H1 (cell line): ENCODE data around the gene IP6K1. TPM values are rescaled to one million over a fixed set of nuclear protein-coding genes. Genes with fewer than 3 reads are reported as not detected.

Experiments
- BACH1 ChIP-seq: IDR thresholded peaks from 2 replicates; pipeline ENCODE4 v1.6.1; 2012; ENCODE audit warnings: low read length, improper control_type of control experiment
- CBX8 ChIP-seq: fragments of 300-800, 300-1000 bp; sonication (generic); IDR thresholded peaks from 2 replicates; pipeline ENCODE4 v1.7.1; 2016; ENCODE audit warnings: low read depth, low read length, borderline replicate concordance
- EZH2 ChIP-seq: fragments of 200-600 bp; sonication (generic); IDR thresholded peaks from 2 replicates; pipeline ENCODE4 v1.7.1; 2012; ENCODE audit warnings: low read depth, mild to moderate bottlenecking, moderate library complexity, low read length, inconsistent platforms; ENCODE audit not compliant: severe bottlenecking
- KDM4A ChIP-seq: IDR thresholded peaks from one replicate; pipeline ENCODE4 v1.7.1; 2012; ENCODE audit warnings: low read depth, mild to moderate bottlenecking, moderate library complexity, low read length, inconsistent platforms; ENCODE audit not compliant: severe bottlenecking
- TEAD4 ChIP-seq: IDR thresholded peaks from 2 replicates; pipeline ENCODE4 v1.6.1; 2012; ENCODE audit warnings: low read depth, low read length, inconsistent platforms, mixed read lengths
- polyA plus RNA-seq, 7 experiments: library from polyadenylated mRNA; depleted of rRNA in 3 of 7; stranded (reverse) in 5 of 7; unstranded in 2 of 7; fragments of >200 nt in 5 of 7; fragments of 200-250 nt in 2 of 7; gene quantifications; 1 replicate in 5 of 7; 2 replicates in 1 of 7; 4 replicates in 1 of 7; pipeline versions ENCODE4 v1.2.1 to v1.2.3, GENCODE V29; 2011 to 2013; ENCODE audit warnings: missing spikeins in 2 of 7, mixed read lengths in 2 of 7
- total RNA-seq: library from RNA; stranded (reverse); fragmentation: NEBNext Ultra II Directional; extraction: Animal tissue kit (Norgen Biotek cat#: 25700); gene quantifications from 2 replicates; pipeline ENCODE4 v1.2.1, GENCODE V29; 2021
- TF ChIP-seq, protein P1 (sequence below): IDR thresholded peaks from 2 replicates; pipeline ENCODE4 v1.6.1; 2012; ENCODE audit warnings: low read length, inconsistent platforms
- TF ChIP-seq, protein P2 (sequence below): IDR thresholded peaks from 2 replicates; pipeline ENCODE4 v1.6.1; 2012; ENCODE audit warnings: inconsistent platforms

Gene IP6K1
- total and polyA plus RNA-seq, 2 of the 8 experiments (the other 6 are each of a cell fraction or from before 2014, with no cell fraction given): 31.5 to 35.2 TPM

DNA sequence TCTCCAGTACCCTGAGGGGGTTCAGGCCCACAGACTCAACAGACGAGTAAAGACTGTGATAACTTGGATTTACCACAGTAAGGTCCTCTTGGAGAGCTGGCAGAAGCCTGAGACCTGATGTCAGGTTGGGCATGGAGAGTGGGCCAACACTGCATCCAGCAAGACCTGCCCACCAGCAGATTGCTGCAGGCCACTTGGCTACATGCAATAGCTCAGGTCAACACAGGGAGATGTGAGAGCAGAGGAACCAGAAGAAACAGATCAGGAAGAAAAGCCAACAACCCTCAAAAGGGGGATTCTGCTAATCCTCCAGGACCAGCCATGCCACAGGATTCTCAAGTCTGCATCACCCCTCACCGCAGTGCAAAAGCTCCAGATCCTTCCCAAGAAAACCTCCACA is 1.7 kb upstream of the IP6K1 start (continued):
- TF ChIP-seq, protein P1, sequence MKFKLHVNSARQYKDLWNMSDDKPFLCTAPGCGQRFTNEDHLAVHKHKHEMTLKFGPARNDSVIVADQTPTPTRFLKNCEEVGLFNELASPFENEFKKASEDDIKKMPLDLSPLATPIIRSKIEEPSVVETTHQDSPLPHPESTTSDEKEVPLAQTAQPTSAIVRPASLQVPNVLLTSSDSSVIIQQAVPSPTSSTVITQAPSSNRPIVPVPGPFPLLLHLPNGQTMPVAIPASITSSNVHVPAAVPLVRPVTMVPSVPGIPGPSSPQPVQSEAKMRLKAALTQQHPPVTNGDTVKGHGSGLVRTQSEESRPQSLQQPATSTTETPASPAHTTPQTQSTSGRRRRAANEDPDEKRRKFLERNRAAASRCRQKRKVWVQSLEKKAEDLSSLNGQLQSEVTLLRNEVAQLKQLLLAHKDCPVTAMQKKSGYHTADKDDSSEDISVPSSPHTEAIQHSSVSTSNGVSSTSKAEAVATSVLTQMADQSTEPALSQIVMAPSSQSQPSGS: no peak
- TF ChIP-seq KDM4A (no peak), CBX8 (no peak), EZH2 (no peak), BACH1 (no peak), TEAD4 (no peak)
- TF ChIP-seq, protein P2, sequence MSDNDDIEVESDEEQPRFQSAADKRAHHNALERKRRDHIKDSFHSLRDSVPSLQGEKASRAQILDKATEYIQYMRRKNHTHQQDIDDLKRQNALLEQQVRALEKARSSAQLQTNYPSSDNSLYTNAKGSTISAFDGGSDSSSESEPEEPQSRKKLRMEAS: no peak
